Activated CD4-positive, alpha-beta T cell treated with anti-CD3 and anti-CD28 coated beads for 4 hours (primary cell): Measurements from ENCODE around the gene PARD6A.

Experiments used
- DNase-seq, 2 donors: peaks; one replicate each; pipeline ENCODE4 v3.0.0-alpha.2; 2020

The PARD6A gene

DNA sequence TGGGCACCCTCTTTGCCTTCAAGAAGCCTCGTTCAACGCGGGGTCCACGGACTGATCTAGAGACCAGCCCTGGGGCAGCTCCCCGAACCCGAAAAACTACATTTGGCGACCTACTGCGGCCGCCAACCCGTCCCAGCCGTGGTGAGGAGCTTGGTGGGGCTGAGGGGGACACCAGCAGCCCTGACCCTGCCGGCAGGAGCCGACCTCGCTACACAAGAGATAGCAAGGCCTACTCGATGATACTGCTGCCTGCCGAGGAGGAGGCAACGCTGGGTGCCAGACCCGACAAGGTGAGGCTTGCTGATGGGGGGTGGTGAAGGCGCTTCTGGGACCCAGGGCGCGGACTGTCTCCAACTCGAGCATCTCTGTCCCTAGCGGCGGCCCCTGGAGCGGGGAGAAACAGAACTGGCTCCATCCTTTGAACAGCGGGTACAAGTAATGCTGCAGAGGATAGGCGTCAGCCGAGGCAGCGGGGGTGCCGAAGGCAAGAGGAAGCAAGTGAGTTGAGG, 6.3 kb upstream of the PARD6A start:
- no peak for DNase-seq

- no peak for DNase-seq
Measured at GRCh38 chr16:67655363-67655762, 5.4 kb upstream of the PARD6A start.

GRCh38 chr16:67656344-67657016, 4.3 kb upstream of the PARD6A start:
- no peak for DNase-seq

DNA sequence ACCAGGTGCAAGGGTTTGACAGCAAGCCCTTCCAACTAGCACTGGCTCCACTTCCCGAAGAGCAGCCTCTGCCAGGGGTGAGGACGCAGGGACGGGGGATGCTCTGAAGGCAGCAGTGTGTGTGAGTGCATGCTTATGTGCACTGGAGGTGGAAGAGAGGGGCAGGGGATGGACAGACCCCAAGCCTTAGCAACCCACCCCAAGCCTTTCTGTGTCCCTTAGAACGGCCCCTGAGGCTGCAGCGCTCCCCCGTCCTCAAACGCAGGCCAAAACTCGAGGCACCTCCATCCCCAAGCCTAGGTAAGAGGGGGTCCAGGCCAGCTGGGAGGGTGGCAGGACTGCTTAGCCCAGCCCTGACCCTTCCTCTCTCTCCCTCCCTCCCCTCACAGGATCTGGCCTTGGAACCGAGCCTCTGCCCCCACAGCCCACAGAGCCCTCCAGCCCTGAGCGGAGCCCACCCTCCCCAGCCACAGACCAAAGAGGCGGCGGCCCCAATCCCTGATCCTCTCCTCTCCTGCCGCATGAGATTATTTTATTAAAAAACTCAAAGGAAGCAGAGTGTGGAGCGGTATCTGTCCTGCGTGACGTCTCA, 3.6 kb upstream of the PARD6A start:
- no peak for DNase-seq

DNA sequence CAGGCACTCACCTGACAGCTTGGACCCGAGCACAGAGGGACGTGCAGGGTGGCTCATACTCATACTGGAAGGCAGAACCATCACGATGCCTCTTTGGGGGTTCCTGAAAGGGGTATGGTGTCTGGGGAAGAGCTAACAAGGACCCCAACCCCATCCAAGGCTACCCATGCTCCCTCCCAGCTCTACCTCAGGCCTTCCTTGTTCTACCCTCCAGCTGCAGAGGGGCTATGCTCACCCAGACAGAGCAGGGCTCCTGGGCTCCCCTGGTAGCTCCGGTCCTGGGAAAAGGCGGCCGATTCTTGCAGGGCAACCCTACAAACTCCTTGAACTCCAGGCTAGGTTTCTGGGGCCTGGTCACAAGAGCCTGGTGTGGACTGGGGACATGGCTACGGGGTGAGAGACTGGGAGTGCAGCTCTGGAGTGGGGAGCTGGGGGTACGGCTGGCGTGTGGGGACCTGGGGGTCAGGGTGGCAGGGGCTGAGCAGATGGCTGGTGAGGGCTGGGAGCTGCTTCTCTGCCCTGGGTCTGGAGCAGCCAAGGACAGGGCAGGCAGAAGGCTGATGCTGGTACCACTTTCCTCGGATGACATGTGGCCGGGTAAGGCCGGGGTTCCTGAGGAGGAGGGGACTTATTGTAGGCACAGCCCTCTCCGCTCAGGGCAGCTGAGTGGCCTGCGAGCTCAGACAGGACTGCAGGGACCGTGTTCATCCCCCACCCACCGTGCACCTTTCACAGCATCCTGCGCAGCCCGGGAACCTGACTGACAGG, 2.8 kb upstream of the PARD6A start:
- DNase-seq, result no peak

DNA sequence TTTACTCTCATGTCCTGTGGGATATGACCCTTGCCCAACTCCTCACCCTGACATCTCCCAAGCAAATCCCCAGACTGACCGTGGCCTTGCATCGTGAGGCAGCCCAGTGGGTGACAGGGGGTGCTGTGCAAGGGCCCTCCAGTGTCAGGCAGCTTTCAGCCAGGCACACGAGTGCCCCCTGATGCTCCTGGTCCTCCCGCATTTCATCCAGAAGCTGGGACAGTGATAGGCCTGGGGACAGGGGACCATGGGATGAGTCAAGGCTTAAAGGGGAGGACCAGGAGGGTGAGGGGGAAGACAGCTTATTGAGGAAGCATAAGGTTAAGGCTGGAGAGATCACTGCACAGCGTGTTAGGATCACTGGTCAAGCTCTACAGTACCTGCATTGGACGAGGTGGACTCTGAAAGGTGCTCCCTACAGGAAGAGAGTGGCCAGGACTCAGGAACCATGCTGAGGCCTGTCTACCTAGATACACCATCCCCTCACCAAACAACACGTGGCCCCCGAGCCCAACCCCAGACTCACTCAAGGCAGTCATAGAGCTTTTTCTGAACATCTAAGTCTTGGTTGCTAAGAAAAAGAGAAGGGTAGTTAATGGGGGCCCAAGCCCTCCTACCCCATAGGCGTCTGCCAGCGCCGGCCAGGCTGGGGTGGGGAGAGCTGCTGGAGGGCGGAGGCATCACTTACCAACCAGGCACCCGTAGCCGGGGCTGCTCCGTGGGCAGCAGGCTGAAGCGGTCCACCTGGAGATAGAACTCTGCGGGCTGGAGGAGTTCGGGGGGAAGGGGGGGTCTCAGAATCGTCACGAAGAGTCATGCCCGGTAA, 1.7 kb upstream of the PARD6A start:
- DNase-seq, result no peak

GRCh38 chr16:67659675-67660563, 841 bp upstream of the PARD6A start, which contains the start of gene ACD:
TSS of gene ACD (minus strand) at chr16:67660260. CDS start at chr16:67660220, 40 bp downstream.
- peak; percentile 92 to 94 for DNase-seq

DNA sequence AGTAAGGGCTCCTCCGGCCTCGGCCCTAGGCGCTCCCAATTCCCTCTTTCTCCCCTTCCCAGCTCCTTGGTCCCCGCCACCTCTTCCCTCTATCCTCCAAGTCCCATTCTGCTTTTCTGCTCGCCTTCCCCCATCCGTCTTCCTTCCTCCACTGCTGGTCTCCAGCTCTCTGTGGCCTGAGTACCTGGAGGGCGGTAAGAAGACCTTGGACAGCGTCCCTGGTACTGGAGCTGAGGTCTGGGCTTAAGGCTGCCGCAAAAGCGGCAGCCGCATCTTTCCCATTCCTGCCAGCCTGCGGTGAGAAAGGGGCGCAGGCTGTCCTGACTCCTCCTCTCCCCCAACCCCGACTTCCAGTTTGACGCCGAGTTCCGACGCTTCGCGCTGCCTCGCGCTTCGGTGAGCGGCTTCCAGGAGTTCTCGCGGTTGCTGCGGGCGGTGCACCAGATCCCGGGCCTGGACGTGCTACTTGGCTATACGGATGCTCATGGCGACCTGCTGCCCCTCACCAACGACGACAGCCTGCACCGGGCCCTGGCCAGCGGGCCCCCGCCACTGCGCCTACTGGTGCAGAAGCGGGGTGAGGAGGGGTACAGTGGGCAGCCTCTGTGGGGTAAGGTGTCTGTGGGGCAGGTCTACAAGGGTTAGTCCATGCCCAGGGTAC, 471 bp downstream of the PARD6A start:
- DNase-seq, result no peak

GRCh38 chr16:67661886-67662652, 1.3 kb downstream of the PARD6A start:
- DNase-seq, result no peak

DNA sequence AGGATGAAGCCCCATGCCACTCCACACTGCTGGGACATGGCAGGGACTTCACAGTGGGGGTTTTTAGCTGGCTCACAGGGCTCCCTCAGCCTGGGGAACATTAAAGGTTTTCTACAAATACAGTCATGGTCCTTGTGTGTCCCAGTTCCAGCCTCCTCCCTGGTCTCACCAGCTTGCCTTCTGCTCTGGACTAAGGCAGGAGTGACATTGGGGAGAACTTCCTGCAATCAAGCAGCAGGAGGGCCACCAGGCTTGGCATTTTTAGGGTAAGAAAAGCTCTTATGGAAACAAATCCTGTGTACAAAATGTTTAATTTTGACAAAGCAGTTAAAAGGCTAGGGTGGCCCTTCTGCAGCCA, 1.9 kb downstream of the PARD6A start:
- no peak for DNase-seq

DNA sequence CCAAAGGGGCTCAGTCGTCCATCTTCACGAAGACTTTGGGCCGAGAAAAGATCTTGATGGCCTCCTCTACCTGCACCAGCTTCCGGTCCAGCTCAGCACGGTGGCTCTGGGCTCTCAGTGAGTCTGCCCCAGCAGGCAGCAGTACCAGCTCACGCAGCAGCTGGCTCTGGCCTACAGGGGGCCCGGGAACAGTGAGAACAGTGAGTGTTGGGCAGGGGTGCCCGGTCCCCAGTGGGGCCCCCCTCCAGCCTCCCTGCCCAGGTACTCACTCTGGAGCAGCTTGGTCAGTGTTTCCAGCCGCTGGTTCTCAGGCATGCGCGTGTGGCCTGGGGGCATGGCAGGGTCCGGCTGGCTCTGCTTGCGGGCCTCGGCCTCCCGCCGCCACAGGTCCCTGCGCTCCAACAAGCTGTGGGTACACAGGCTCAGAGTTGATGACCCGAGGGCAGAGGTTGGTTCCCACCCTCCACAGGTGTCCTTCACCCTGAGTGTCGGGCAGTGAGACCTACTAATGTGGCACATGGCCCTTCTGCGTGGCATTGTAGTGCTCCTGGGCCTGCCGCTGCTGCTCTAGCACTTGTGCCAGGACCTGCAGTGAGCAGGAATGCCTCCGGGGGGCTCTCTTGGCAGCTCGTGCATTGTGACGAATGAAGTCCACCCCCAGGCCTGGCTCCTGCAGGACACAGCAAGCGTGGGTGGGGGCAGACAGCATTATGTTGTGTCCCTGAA, 2.6 kb downstream of the PARD6A start:
- DNase-seq, result no peak

DNA sequence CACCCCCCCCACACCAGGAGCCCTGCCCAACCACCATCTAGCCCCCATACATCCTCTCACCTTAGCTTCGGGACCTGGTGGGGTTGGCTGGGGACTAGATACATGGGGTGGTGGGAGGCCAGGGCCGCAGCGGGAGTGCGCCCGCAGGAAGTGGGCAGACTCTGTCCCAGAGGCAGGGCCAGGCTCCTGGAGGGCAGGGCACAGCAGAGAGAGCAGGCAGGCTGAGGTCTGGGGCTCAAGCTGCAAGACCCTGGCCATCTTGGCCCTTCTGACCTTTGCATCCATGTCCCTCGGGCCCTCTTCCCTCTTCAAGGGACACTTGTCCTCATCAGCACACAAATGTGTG, 3.1 kb downstream of the PARD6A start:
- DNase-seq, result no peak

DNA sequence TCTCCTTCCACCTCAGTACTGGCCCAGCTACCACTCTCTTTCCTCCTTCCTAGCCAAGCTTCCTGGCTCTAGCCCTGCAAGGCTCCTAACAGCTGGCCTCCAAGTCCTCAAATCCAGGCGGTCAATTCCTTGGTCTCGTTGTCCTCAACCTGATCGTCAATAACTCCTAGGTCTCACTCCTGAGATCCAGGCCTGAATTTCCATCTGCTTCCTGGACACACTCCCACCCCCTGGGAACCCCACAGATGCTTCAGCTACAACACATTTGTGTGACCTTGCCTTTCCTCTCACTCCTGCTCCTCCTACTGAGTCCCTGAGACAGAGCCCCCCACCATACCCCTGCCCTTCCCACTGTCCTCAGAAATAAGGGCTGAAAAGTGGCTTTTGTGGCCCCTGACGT, 3.5 kb downstream of the PARD6A start:
- no peak for DNase-seq

GRCh38 chr16:67664871-67665270, 4.1 kb downstream of the PARD6A start:
- no peak for DNase-seq

GRCh38 chr16:67665598-67665997, 4.8 kb downstream of the PARD6A start:
- no peak for DNase-seq

DNA sequence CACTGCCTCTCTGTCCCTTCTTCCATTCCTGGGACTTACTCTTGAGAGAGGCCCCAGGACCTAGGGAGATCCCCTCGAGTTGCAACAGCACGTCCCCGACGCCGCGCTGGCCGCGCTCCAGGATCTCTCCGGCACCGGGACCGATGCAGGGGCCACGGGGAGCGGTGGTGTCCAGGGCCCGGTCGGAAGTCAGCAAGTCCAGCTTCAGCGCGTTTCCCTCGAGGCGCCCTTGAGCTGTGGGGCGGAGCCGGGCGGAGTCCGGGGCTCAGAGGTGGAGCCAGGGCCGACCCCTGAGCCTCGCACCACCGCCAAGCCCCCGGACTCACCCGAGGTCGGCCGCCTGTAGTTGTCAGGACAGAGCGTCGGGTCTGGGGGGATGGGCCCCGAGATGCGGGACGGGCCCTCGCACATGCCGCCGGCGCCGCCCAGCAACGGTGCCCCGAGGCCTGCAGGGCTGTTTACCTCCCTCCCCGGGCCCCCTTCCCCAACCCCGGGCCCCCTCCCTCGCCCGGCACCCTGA, 5.3 kb downstream of the PARD6A start:
- DNase-seq, result no peak

DNA sequence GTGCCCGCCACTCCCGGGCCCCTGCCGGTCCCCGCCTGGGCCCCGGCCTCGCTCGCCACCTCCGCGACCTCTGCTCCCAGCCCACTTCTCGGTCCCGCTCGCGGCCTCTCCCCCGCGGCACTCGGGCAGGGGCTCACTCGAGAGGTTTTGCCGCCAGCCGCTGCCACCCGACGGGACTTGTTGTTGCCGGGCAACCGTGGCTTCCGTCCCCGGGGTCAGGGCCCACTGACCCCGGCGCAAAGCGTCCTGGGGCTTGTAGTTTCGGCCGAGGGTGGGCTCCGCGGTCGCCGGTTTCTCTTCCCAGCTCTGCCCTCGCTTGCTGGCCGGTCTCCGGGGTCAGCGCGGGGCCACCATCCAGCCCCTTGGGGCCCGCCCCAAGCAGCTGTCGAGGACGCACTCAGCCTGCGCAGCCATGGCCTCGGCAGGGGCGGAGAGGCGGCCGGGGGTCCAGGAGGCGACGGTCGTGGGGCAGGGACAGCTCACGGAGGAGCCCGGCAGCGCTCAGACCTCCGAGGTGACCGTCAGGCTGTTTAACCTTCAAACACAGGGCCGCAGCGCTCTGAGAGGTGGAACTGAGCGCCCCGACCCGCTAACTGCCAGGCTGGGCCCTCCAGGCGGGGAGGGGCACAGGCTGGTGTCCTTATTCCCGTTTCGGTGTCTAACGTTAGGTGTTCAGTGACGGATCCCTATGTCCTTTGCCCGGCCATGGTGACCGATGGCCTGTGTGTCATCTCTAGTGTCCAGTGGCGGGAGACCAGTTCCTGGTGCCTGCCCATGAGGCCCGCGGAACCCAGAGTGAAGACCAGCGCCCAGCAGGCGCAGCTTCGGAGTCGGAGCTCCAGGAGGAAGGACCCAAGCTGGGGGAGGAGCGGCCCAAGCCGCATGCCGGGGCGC, 6.0 kb downstream of the PARD6A start, which contains the start of the genes C16orf86 and ENKD1:
Gene C16orf86, plus strand, starts transcription at position 256 of the 894 bp plus-strand sequence. Its CDS starts 157 bp downstream, at position 413.
Gene ENKD1, minus strand, starts transcription at position 192 of the 894 bp plus-strand sequence. CDS start 308 bp downstream, outside the sequence.
- DNase-seq, result peak; percentile 79 to 83

GRCh38 chr16:67667453-67667816, 6.7 kb downstream of the PARD6A start:
- no peak for DNase-seq
